GOT3 (cell line): ENCODE measurements around the gene ALOX12B.
"Not testable (repeated sequence)": the region's sequence is repeated elsewhere in the genome, so short reads cannot be mapped to it uniquely, and the experiment has no call there.

Experiments used
- DNase-seq: peaks from one replicate; lab custom pipeline; 2025; ENCODE audit warnings: mixed read lengths; lab: John Stamatoyannopoulos, UW

The ALOX12B gene

DNA sequence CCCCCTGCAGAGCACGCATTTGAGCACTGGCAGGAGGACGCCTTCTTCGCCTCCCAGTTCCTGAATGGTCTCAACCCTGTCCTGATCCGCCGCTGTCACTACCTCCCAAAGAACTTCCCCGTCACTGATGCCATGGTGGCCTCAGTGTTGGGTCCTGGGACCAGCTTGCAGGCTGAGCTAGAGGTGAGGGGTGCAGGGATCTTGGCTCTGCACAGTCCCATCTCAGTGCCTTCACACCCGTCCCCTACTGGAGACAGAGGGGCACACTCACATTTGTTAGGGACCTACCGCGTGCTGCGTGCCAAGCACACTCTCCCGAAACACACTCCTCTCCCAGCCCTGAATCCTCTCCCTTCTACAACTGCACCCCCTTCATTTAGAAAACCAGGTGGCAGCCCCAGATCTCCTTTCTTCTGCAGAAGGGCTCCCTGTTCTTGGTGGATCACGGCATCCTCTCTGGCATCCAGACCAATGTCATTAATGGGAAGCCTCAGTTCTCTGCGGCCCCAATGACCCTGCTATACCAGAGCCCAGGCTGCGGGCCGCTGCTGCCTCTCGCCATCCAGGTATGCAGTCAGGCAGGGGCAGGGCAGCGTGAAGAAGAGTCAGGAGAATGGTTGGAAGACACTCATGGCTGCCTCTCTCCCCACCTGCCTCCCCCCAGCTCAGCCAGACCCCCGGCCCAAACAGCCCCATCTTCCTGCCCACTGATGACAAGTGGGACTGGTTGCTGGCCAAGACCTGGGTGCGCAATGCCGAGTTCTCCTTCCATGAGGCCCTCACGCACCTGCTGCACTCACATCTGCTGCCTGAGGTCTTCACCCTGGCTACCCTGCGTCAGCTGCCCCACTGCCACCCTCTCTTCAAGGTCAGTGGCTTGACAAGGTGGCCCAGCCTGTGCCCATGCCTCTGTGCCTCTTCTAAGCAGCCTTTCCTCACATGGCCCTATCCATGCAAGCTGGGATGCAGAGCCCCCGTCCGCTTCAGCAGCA is 42.4 kb downstream of the ALOX12B start:
- no peak for DNase-seq

- no peak for DNase-seq
These were observed 45.5 kb downstream of the ALOX12B start for GRCh38 chr17:8041979-8042378.

DNA sequence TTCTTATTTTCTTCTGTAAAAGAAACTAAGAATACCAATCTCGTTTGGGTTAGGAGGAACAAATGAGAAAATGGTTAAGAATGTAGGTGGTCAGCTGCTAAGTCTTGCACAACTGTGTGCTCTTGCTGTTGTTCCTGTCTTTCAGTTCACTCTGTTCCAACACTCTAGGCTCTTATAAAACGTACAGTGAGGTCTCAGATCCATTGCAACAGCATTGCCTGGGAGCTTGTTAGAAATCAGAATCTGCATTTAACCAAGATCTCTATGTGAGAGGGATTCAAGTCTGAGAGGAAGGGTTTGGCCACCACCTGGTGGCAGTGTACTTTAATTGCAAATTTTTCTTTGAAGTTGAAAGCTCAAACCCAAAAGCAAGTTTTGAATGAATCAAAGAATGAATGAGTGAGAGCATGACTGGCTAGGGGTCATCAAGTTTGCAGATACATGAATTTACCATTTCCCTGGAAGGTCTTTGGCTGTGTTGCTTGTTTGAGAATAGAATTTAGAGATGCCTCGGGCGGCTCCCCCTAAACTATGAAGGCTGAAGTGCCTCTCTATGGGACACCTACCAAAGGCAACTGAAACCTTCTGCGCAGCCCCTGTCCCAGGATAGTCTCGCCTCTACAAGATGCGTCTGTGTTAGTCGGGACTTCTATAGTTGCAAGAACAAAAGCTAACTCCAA is 46.1 kb downstream of the ALOX12B start:
- DNase-seq, result no peak

DNA sequence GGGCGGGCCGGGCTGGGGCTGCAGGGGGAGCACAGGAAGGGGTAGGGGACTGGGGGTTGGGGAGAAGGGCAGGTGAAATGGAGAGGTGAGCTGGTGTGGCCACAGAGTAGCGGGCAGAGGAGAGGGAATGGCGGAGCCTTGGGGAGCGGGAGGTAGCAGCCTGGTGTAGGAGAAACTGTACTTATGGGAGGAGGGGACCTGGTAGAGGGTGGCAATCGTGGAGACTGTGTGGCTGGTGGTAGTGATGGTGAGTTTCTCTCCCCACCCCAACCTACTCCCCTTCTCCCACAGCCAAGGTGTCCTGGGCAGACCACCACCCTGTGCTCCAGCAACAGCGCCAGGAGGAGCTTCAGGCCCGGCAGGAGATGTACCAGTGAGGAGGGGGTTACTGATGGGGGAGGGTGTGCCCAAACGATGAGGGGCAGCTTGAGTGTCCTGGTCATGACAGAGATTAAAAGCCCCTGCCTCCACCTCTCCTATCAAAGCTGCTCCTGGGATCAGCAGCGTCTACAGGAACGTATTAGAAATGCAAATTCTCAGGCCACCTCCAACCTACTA is 47.8 kb downstream of the ALOX12B start:
- DNase-seq, result no peak

DNA sequence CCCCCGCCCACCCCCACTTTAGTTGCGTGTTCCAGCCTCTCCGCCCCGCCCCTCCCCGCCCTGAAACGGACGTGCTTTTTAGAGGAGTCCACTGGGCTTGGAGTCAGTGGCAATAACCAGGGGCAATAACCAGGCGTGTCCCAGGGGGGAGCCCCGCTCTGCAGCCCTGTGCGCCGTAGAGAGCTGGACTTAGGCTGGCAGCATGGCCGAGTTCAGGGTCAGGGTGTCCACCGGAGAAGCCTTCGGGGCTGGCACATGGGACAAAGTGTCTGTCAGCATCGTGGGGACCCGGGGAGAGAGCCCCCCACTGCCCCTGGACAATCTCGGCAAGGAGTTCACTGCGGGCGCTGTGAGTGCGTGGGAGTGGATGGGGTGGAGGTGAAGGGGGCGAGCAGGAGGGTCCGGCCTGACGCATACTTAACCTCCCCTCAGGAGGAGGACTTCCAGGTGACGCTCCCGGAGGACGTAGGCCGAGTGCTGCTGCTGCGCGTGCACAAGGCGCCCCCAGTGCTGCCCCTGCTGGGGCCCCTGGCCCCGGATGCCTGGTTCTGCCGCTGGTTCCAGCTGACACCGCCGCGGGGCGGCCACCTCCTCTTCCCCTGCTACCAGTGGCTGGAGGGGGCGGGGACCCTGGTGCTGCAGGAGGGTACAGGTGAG is 48.4 kb downstream of the ALOX12B start, which contains the start of gene ALOX15B:
Gene ALOX15B, plus strand, starts transcription at position 106 of the 657 bp plus-strand sequence. Its CDS starts 97 bp downstream, at position 203.
- DNase-seq, result no peak

DNA sequence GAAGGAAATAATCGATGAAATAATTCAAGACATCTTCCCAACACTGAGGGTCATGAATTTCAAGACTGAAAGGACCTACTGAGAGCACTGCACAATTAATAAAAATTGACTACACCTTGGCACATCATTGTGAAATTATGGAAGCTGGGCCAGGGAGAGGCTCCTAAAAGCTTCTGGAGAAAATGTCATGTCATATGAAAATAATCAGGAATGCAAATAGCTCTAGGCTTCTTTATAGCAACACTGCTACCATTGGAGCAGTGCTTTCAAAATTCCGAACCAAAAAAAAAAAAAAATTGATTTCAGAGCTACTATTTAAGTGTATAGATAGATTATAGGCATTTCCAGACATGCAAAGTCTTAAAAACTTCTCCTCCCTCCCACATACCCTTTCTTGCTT is 55.1 kb downstream of the ALOX12B start:
- DNase-seq, result no peak

GRCh38 chr17:8031950-8032349 is 55.6 kb downstream of the ALOX12B start:
- no peak for DNase-seq

DNA sequence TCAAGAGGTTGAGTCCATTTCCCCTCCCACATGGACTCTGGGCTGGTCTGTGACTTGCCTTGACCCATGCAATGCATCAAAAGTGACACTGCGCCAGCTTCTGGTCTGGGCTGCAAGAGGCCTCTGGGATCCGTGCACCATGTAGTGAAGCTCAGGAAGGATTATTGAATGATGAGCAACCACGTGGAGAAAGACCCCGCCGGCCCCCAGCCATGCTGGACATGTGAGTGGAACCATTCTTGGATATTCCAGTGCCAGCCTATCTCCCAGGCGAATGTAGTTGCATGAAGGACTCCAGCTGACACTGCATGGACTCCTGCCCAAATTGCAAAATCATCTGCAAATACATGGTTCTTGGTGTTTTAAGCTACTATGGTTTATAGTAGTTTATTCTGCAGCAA is 56.3 kb downstream of the ALOX12B start:
- no peak for DNase-seq

DNA sequence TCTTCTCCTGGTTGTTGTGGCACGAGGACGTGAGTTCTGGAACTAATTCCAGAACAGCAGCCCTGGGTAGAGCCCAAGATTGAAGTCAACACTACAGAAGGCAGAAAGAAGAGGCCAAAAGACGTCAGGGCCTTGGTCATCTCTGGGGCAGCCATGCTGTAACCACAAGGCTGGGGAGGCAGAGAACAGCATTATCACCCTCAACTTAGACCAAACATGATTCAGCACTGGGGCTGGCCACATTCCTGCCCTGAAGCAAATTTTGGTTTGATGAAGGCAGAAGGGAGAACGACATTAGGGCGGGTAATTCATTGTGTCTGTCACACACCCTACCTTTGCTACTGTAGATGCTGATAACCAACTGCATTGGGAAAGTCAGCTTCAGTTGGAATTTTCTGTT is 58.4 kb downstream of the ALOX12B start:
- no peak for DNase-seq

GRCh38 chr17:8025176-8025911 is 62.2 kb downstream of the ALOX12B start:
- DNase-seq, result no peak

GRCh38 chr17:8024161-8024560 is 63.4 kb downstream of the ALOX12B start:
- not testable (repeated sequence) for DNase-seq
